H1 (cell line): ENCODE measurements around the gene STIM2. TPM values are rescaled to one million over a fixed set of nuclear protein-coding genes. Genes with fewer than 3 reads are reported as not detected.
A peak's percentile ranks its signal among the peaks of the same experiment; 100 is the strongest.

ENCODE experiments used
- CTCF ChIA-PET: fragments of 300-600 bp; sonication (Branson Sonifier 250); formaldehyde crosslinking; loops from one replicate; lab custom pipeline; 2021; ENCODE audit not compliant: partially characterized antibody; lab: Charles Lee
- POLR2A ChIA-PET: fragments of 300-600 bp; sonication (Branson Sonifier 250); formaldehyde crosslinking; loops from one replicate; lab custom pipeline; 2021; ENCODE audit warnings: inconsistent platforms; ENCODE audit not compliant: partially characterized antibody; lab: Charles Lee
- DNase-seq, 2 experiments: peaks; one replicate each; pipeline versions ENCODE4 v3.0.0 to v3.0.0-alpha.2; 2010 to 2022; ENCODE audit warnings: low spot score in 2 of 2, low read depth in 1 of 2, mixed read lengths in 1 of 2
- FAIRE-seq: peaks from 2 replicates; lab custom pipeline; 2011; peaks lifted over from hg19 to GRCh38; lab: Jason Lieb, UNC
- H2AFZ ChIP-seq: 2 replicates; pipeline ENCODE4 v1.8.1; 2012; ENCODE audit warnings: low read length, inconsistent platforms
- H2AK5ac ChIP-seq: 2 replicates; pipeline ENCODE4 v1.6.1; 2013; ENCODE audit warnings: low read depth, low read length
- H2BK120ac ChIP-seq: replicated peaks from 2 replicates; pipeline ENCODE3; 2013; ENCODE audit warnings: low read depth, low read length, inconsistent platforms
- H2BK12ac ChIP-seq: 2 replicates; pipeline ENCODE4 v1.6.1; 2013; ENCODE audit warnings: low read depth, low read length
- H2BK15ac ChIP-seq: 2 replicates; pipeline ENCODE4 v1.6.1; 2013; ENCODE audit warnings: low read length
- H2BK20ac ChIP-seq: 2 replicates; pipeline ENCODE4 v1.6.1; 2013; ENCODE audit warnings: low read length
- H2BK5ac ChIP-seq: 2 replicates; pipeline ENCODE4 v1.6.1; 2013; ENCODE audit warnings: low read depth, low read length
- H3K14ac ChIP-seq: 2 replicates; pipeline ENCODE4 v1.6.1; 2013; ENCODE audit warnings: inconsistent platforms; ENCODE audit not compliant: insufficient read length
- H3K18ac ChIP-seq: 2 replicates; pipeline ENCODE4 v1.6.1; 2013; ENCODE audit warnings: low read length; ENCODE audit errors: extremely low read depth
- H3K23ac ChIP-seq: 2 replicates; pipeline ENCODE4 v1.6.1; 2013; ENCODE audit warnings: inconsistent platforms; ENCODE audit not compliant: insufficient read length
- H3K23me2 ChIP-seq: 2 replicates; pipeline ENCODE4 v1.6.1; 2013; ENCODE audit warnings: low read depth, low read length
- H3K27ac ChIP-seq: 2 replicates; pipeline ENCODE4 v1.6.1; 2011; ENCODE audit warnings: low read depth, low read length, inconsistent platforms
- H3K27me3 ChIP-seq, 4 experiments: replicated peaks in 1 of 4; 1 replicate in 1 of 4; 2 replicates in 3 of 4; pipeline versions ENCODE4 v1.6.1 to v1.8.1; 2011 to 2013; ENCODE audit warnings: low read length in 3 of 4, mild to moderate bottlenecking in 3 of 4, inconsistent platforms in 2 of 4, mixed read lengths in 2 of 4, moderate library complexity in 1 of 4; ENCODE audit not compliant: control insufficient read depth in 3 of 4, insufficient read depth in 3 of 4; ENCODE audit errors: extremely low read depth in 1 of 4
- H3K36me3 ChIP-seq, 4 experiments: 2 replicates each; pipeline versions ENCODE4 v1.6.1 to v1.8.1; 2011 to 2013; ENCODE audit warnings: mild to moderate bottlenecking in 4 of 4, low read length in 3 of 4, moderate library complexity in 2 of 4, control low read depth in 1 of 4, inconsistent platforms in 1 of 4; ENCODE audit not compliant: insufficient read depth in 4 of 4, control insufficient read depth in 2 of 4
- H3K4ac ChIP-seq: replicated peaks from 2 replicates; pipeline ENCODE3; 2013; ENCODE audit warnings: low read length, low read depth, mixed read lengths, inconsistent platforms; ENCODE audit not compliant: insufficient read length
- H3K4me1 ChIP-seq, 4 experiments: replicated peaks in 1 of 4; 1 replicate in 1 of 4; 2 replicates in 3 of 4; pipeline versions ENCODE4 v1.6.1 to v1.8.1; 2011 to 2013; ENCODE audit warnings: low read length in 3 of 4, inconsistent platforms in 2 of 4, mixed read lengths in 1 of 4; ENCODE audit not compliant: insufficient read depth in 4 of 4, control insufficient read depth in 3 of 4
- H3K4me2 ChIP-seq, 2 experiments: 2 replicates each; pipeline versions ENCODE4 v1.6.1 to v1.8.1; 2011 to 2013; ENCODE audit warnings: low read depth in 2 of 2, low read length in 2 of 2, control low read depth in 1 of 2, inconsistent platforms in 1 of 2, mild to moderate bottlenecking in 1 of 2; ENCODE audit not compliant: insufficient read depth in 1 of 2
- H3K4me3 ChIP-seq, 4 experiments: fragments of 200-600, 300-600 bp in 1 of 4; sonication (generic), shearing (Covaris generic), sonication (Bioruptor Twin) in 1 of 4; 2 replicates each; pipeline versions ENCODE4 v1.5.1 to v1.8.1; 2011 to 2016; ENCODE audit warnings: low read length in 4 of 4, low read depth in 3 of 4, control low read depth in 2 of 4, inconsistent platforms in 2 of 4, mild to moderate bottlenecking in 2 of 4, mixed read lengths in 1 of 4, moderate library complexity in 1 of 4; ENCODE audit not compliant: insufficient read depth in 2 of 4; ENCODE audit errors: extremely low read depth in 1 of 4
- H3K56ac ChIP-seq: replicated peaks from 2 replicates; pipeline ENCODE3; 2013; ENCODE audit warnings: low read depth, mild to moderate bottlenecking, mixed read lengths, low read length, inconsistent platforms; ENCODE audit not compliant: insufficient read length
- H3K79me1 ChIP-seq: 2 replicates; pipeline ENCODE4 v1.6.1; 2013; ENCODE audit warnings: low read depth, low read length, control low read depth
- H3K79me2 ChIP-seq, 2 experiments: 2 replicates each; pipeline versions ENCODE4 v1.6.1 to v1.8.1; 2012 to 2013; ENCODE audit warnings: low read length in 2 of 2, mild to moderate bottlenecking in 2 of 2, inconsistent platforms in 1 of 2; ENCODE audit not compliant: insufficient read depth in 2 of 2, control insufficient read depth in 1 of 2
- H3K9ac ChIP-seq, 4 experiments: replicated peaks in 1 of 4; 1 replicate in 1 of 4; 2 replicates in 3 of 4; pipeline versions ENCODE4 v1.6.1 to v1.8.1; 2011 to 2013; ENCODE audit warnings: low read depth in 3 of 4, low read length in 3 of 4, control low read depth in 2 of 4, mild to moderate bottlenecking in 2 of 4, moderate library complexity in 2 of 4, inconsistent platforms in 1 of 4; ENCODE audit errors: extremely low read depth in 1 of 4
- H3K9me3 ChIP-seq, 2 experiments: 2 replicates each; pipeline versions ENCODE4 v1.6.1 to v1.8.1; 2012 to 2013; ENCODE audit warnings: mild to moderate bottlenecking in 2 of 2, moderate library complexity in 2 of 2, control low read depth in 1 of 2, inconsistent platforms in 1 of 2, low read depth in 1 of 2, low read length in 1 of 2, mixed read lengths in 1 of 2; ENCODE audit not compliant: insufficient read depth in 2 of 2
- H4K20me1 ChIP-seq, 2 experiments: replicated peaks in 1 of 2; 2 replicates each; pipeline versions ENCODE3 to v1.8.1; 2011 to 2013; ENCODE audit warnings: inconsistent platforms in 2 of 2, low read length in 2 of 2, mild to moderate bottlenecking in 1 of 2; ENCODE audit not compliant: insufficient read depth in 2 of 2, control insufficient read depth in 1 of 2
- H4K5ac ChIP-seq: 2 replicates; pipeline ENCODE4 v1.6.1; 2013; ENCODE audit warnings: low read length, low read depth, mixed read lengths, inconsistent platforms; ENCODE audit not compliant: insufficient read length
- H4K8ac ChIP-seq: 2 replicates; pipeline ENCODE4 v1.8.0; 2013; ENCODE audit warnings: mild to moderate bottlenecking, moderate library complexity, low read length, inconsistent platforms; ENCODE audit not compliant: insufficient read depth; ENCODE audit errors: extremely low read depth
- H4K91ac ChIP-seq: replicated peaks from 2 replicates; pipeline ENCODE3; 2013; ENCODE audit warnings: low read length, mixed read lengths, inconsistent platforms; ENCODE audit not compliant: insufficient read length
- CREB1 ChIP-seq: IDR thresholded peaks from 2 replicates; pipeline ENCODE4 v1.6.1; 2012; ENCODE audit warnings: inconsistent platforms
- HDAC2 ChIP-seq, 2 experiments: fragments of 300-600 bp in 1 of 2; sonication (generic) in 1 of 2; IDR thresholded peaks; 2 replicates each; pipeline ENCODE4 v1.6.1; 2011 to 2012; ENCODE audit warnings: low read depth in 2 of 2, low read length in 2 of 2, mild to moderate bottlenecking in 2 of 2, moderate library complexity in 2 of 2, borderline replicate concordance in 1 of 2, inconsistent platforms in 1 of 2
- HDAC6 ChIP-seq: IDR thresholded peaks from one replicate; pipeline ENCODE4 v1.7.1; 2012; ENCODE audit warnings: low read depth, mild to moderate bottlenecking, inconsistent platforms, low read length, moderate library complexity
- POLR2A ChIP-seq, 2 experiments: IDR thresholded peaks; 1 replicate in 1 of 2; 2 replicates in 1 of 2; pipeline ENCODE4 v1.6.1; 2011; ENCODE audit warnings: low read depth in 2 of 2, low read length in 2 of 2, mild to moderate bottlenecking in 2 of 2; ENCODE audit errors: control extremely low read depth in 1 of 2
- RBBP5 ChIP-seq: IDR thresholded peaks from 2 replicates; pipeline ENCODE4 v1.7.1; 2012; ENCODE audit warnings: low read depth, mild to moderate bottlenecking, inconsistent platforms, low read length, moderate library complexity, borderline replicate concordance
- TEAD4 ChIP-seq: IDR thresholded peaks from 2 replicates; pipeline ENCODE4 v1.6.1; 2012; ENCODE audit warnings: low read depth, low read length, inconsistent platforms, mixed read lengths
- WGBS, 2 experiments: shearing (Covaris generic) in 1 of 2; methylation state at CpG; one replicate each; pipeline versions ENCODE4 v1.1.6 to v1.1.7; 2013 to 2015; ENCODE audit warnings: low lambda C conversion rate in 2 of 2, mixed read lengths in 2 of 2, inconsistent platforms in 1 of 2, low coverage in 1 of 2, missing lambda C conversion rate in 1 of 2; ENCODE audit not compliant: insufficient replicate concordance in 2 of 2, insufficient coverage in 1 of 2, insufficient read length in 1 of 2; ENCODE audit errors: extremely low coverage in 1 of 2, missing lambda C conversion rate in 1 of 2; 5-methylcytosine and 5-hydroxymethylcytosine counted together
- polyA plus RNA-seq, 7 experiments: library from polyadenylated mRNA; depleted of rRNA in 3 of 7; stranded (reverse) in 5 of 7; unstranded in 2 of 7; fragments of >200 nt in 5 of 7; fragments of 200-250 nt in 2 of 7; gene quantifications; 1 replicate in 5 of 7; 2 replicates in 1 of 7; 4 replicates in 1 of 7; pipeline versions ENCODE4 v1.2.1 to v1.2.3, GENCODE V29; 2011 to 2013; ENCODE audit warnings: missing spikeins in 2 of 7, mixed read lengths in 2 of 7
- total RNA-seq: library from RNA; stranded (reverse); fragmentation: NEBNext Ultra II Directional; extraction: Animal tissue kit (Norgen Biotek cat#: 25700); gene quantifications from 2 replicates; pipeline ENCODE4 v1.2.1, GENCODE V29; 2021
- TF ChIP-seq, protein P1 (sequence below): IDR thresholded peaks from 2 replicates; pipeline ENCODE4 v1.6.1; 2012; ENCODE audit warnings: inconsistent platforms

Gene STIM2
- total and polyA plus RNA-seq, 2 of the 8 experiments (the other 6 are each of a cell fraction or from before 2014, with no cell fraction given) = 22.9 to 23.0 TPM

DNA sequence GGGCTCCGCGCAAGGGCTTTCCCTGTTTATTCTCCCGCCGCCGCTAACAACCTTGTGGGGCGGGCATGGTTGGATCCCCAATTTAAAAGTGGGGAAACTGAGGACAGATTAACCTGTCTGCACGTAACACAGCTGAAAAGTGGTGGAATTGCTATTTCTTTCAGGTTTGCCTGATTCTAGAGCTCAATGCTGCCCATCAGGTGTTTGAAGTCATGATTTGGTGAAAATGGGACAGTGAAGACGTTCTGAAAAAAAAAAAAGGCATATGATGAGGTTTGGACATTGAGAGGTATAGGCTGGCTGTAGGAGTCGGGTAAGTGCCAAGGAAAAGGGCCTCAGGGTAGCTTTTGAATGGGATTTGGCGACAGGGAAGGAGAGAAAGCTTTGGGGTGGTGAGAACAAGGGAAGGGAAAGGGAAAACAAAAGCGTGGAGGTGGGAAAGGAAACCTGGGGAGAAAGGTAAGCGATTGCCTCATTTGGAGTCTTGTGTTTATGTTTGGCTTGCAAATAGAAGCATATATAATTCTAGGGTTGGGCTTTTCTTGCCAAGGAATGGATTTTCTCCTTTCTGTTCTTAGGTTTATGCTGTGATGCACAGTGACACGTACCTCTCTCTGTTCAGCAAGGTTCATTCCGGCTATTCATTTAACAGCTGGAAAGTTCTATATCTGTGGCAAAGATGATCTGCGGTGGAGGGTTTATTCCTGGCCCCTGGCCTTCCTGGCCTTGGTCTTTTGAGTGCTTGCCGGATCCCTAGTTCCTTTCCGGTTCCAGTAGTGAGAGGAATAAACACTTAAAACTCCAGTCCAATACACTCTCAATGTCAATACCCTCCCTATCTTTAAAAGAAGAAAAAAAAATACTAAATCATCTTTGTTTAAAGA is 2.4 kb upstream of the STIM2 start:
- TF ChIP-seq RBBP5 (no peak), HDAC6 (no peak), TEAD4 (no peak), HDAC2 (IDR thresholded peaks at IDR 0.05; ENCODE audit: borderline replicate concordance in 1 of 2, low read depth in 2 of 2, low read length in 2 of 2) (0 out of 4 replicates have a peak, but pooled peaks of 1 of the 2 experiments have one; percentile 8), CREB1 (no peak), POLR2A (IDR thresholded peaks at IDR 0.05; ENCODE audit: control extremely low read depth in 1 of 2, low read depth in 2 of 2, low read length in 2 of 2) (no peak)
- TF ChIP-seq, protein P1, sequence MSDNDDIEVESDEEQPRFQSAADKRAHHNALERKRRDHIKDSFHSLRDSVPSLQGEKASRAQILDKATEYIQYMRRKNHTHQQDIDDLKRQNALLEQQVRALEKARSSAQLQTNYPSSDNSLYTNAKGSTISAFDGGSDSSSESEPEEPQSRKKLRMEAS = no peak

More for the DNA sequence above, 2.4 kb upstream of the STIM2 start:
- Histone ChIP-seq H2BK5ac (peak overlapping the region; percentile 77; the same call in 1 of the 2 replicates), H3K27me3 (no peaks in the 10 kb centered on the region; a peak in 1 of 7 replicates), H4K5ac (peak overlapping the region; percentile 51), H2BK15ac (0 out of 2 replicates have a peak overlapping the region, but pooled peaks have one; percentile 5), H3K9me3 (no peaks in the 10 kb centered on the region), H3K79me1 (no peaks in the 10 kb centered on the region), H3K14ac (no peak overlapping the region), H3K18ac (peak overlapping the region; percentile 75; the same call in 1 of the 2 replicates), H3K23me2 (peaks cover 23% of the 10 kb centered on the region), H3K4me1 (peaks cover 2 to 10% (median 9%) of the 10 kb centered on the region in 4 experiments), H3K23ac (no peak overlapping the region), H2BK12ac (peak overlapping the region; percentile 91), H2AK5ac (peak overlapping the region; percentile 40; the same call in 1 of the 2 replicates), H3K36me3 (no peaks in the 10 kb centered on the region), H2BK20ac (no peak overlapping the region), H4K91ac (peak overlapping the region; percentile 79), H3K4ac (no peak overlapping the region), H3K27ac (0 out of 2 replicates have a peak overlapping the region, but pooled peaks have one; percentile 22), H4K20me1 (peaks cover 2% of the 10 kb centered on the region in 2 experiments), H2BK120ac (peak overlapping the region; percentile 81), H2AFZ (peak overlapping the region; percentile 87), H4K8ac (peak overlapping the region; percentile 92), H3K4me2 (peak overlapping the region; percentile 93 to 99), H3K79me2 (peaks cover 0 to 10% of the 10 kb centered on the region in 2 experiments; a peak in 2 of 4 replicates), H3K4me3 (peak overlapping the region; percentile 72 to 89 (median 86)), H3K56ac (peak overlapping the region; percentile 37), H3K9ac (peak overlapping the region; percentile 45 to 66 (median 64))
- WGBS, 2 experiments = 22% methylated on average over 17 of the region's 17 CpGs; no CpG with 5 or more reads in 1 of the 2 experiments
- ChIA-PET POLR2A (interaction anchor here (1.9 kb wide), 1 partner anchor 9 kb away, joined by 6 read pairs; no protein-coding TSS in a partner anchor), CTCF (interaction anchor here (0.7 to 1.2 kb wide), 8 partner anchors 17 to 271 kb away, joined by 3 read pairs; no protein-coding TSS in a partner anchor)
- DNase-seq = no peak
- no peak for FAIRE-seq
